Brain pericyte (primary cell): ENCODE data around the gene CLCN5.

Experiments used
- DNase-seq: peaks from one replicate; pipeline ENCODE4 v3.0.0-alpha.2; 2012; ENCODE audit warnings: low read depth, low spot score

Gene CLCN5

GRCh38 chrX:49934148-49934547, 11.8 kb downstream of the CLCN5 start:
- no peak for DNase-seq

GRCh38 chrX:49934729-49935128, 12.3 kb downstream of the CLCN5 start:
- no peak for DNase-seq

GRCh38 chrX:49947781-49948180, 25.4 kb downstream of the CLCN5 start:
- no peak for DNase-seq

- DNase-seq = no peak
Observed at GRCh38 chrX:49949961-49950360, 27.6 kb downstream of the CLCN5 start.

- DNase-seq = no peak
Observed at GRCh38 chrX:49951524-49952193, 29.3 kb downstream of the CLCN5 start.

GRCh38 chrX:49956313-49956712, 33.9 kb downstream of the CLCN5 start:
- DNase-seq = no peak

- DNase-seq = no peak
Observed at GRCh38 chrX:49958727-49959485, 36.5 kb downstream of the CLCN5 start.

GRCh38 chrX:49959602-49960001, 37.2 kb downstream of the CLCN5 start:
- no peak for DNase-seq

GRCh38 chrX:49960061-49960460, 37.7 kb downstream of the CLCN5 start:
- no peak for DNase-seq

- no peak for DNase-seq
Observed at GRCh38 chrX:49970674-49971073, 48.3 kb downstream of the CLCN5 start.

- no peak for DNase-seq
Observed at GRCh38 chrX:49972328-49972860, 50.0 kb downstream of the CLCN5 start.

- no peak for DNase-seq
Observed at GRCh38 chrX:49976682-49977197, 54.3 kb downstream of the CLCN5 start.

GRCh38 chrX:49977319-49978090, 55.1 kb downstream of the CLCN5 start:
- DNase-seq = no peak

GRCh38 chrX:49978176-49978575, 55.8 kb downstream of the CLCN5 start:
- DNase-seq = no peak

GRCh38 chrX:49986058-49986457, 63.7 kb downstream of the CLCN5 start:
- DNase-seq = no peak

- DNase-seq = no peak
Observed at GRCh38 chrX:49987651-49988050, 65.3 kb downstream of the CLCN5 start.

GRCh38 chrX:49988143-49988542, 65.7 kb downstream of the CLCN5 start:
- no peak for DNase-seq

GRCh38 chrX:49991758-49992157, 69.4 kb downstream of the CLCN5 start:
- no peak for DNase-seq

- DNase-seq = no peak
Observed at GRCh38 chrX:49992853-49993252, 70.5 kb downstream of the CLCN5 start.

- DNase-seq = no peak
Observed at GRCh38 chrX:49993661-49994060, 71.3 kb downstream of the CLCN5 start.

- DNase-seq = no peak
Observed at GRCh38 chrX:49995107-49995731, 72.8 kb downstream of the CLCN5 start.
